Immature natural killer cell (primary cell): Measurements from ENCODE around the gene PFKFB3. TPM values are rescaled to one million over a fixed set of nuclear protein-coding genes. Genes with fewer than 3 reads are reported as not detected.
A peak's percentile ranks its signal among the peaks of the same experiment; 100 is the strongest.
"Not testable (repeated sequence)": the region's sequence is repeated elsewhere in the genome, so short reads cannot be mapped to it uniquely, and the experiment has no call there.

Source experiments
- DNase-seq, 3 donors: peaks; one replicate each; pipeline ENCODE4 v3.0.0; 2022; ENCODE audit warnings: mixed read lengths in 1 of 3
- H3K27ac Mint-ChIP-seq, 6 donors: one replicate each; pipeline ENCODE4 v1.8.0; 2020; ENCODE audit warnings: mixed read lengths in 6 of 6, mild to moderate bottlenecking in 5 of 6, inconsistent platforms in 4 of 6, moderate library complexity in 3 of 6
- H3K27me3 Mint-ChIP-seq, 3 donors: one replicate each; pipeline ENCODE4 v1.8.0; 2020 to 2021; ENCODE audit warnings: low read depth in 3 of 3, mild to moderate bottlenecking in 3 of 3, mixed read lengths in 3 of 3, moderate library complexity in 3 of 3, inconsistent platforms in 1 of 3
- H3K36me3 Mint-ChIP-seq, 3 donors: one replicate each; pipeline ENCODE4 v1.8.0; 2020; ENCODE audit warnings: mixed read lengths in 3 of 3, inconsistent platforms in 2 of 3, mild to moderate bottlenecking in 2 of 3
- H3K4me1 Mint-ChIP-seq, 2 donors: one replicate each; pipeline ENCODE4 v1.8.0; 2020; ENCODE audit warnings: inconsistent platforms in 2 of 2, mild to moderate bottlenecking in 2 of 2, mixed read lengths in 2 of 2, moderate library complexity in 1 of 2
- H3K4me3 Mint-ChIP-seq, 5 donors: one replicate each; pipeline ENCODE4 v1.8.0; 2020; ENCODE audit warnings: mild to moderate bottlenecking in 5 of 5, mixed read lengths in 5 of 5, inconsistent platforms in 3 of 5, moderate library complexity in 3 of 5
- H3K9me3 Mint-ChIP-seq, 6 donors: one replicate each; pipeline ENCODE4 v1.8.0; 2020; ENCODE audit warnings: mild to moderate bottlenecking in 6 of 6, mixed read lengths in 6 of 6, inconsistent platforms in 4 of 6, moderate library complexity in 3 of 6
- polyA plus RNA-seq, 3 donors: library from polyadenylated mRNA; unstranded; fragments of 300-500 nt; fragmentation: Illumina TruSeq; gene quantifications; one replicate each; pipeline ENCODE4 v1.2.3, GENCODE V29; 2021

The PFKFB3 gene
- polyA plus RNA-seq, 3 donors from 2014 or later, result 3.2 to 8.0 (median 3.9) TPM

DNA sequence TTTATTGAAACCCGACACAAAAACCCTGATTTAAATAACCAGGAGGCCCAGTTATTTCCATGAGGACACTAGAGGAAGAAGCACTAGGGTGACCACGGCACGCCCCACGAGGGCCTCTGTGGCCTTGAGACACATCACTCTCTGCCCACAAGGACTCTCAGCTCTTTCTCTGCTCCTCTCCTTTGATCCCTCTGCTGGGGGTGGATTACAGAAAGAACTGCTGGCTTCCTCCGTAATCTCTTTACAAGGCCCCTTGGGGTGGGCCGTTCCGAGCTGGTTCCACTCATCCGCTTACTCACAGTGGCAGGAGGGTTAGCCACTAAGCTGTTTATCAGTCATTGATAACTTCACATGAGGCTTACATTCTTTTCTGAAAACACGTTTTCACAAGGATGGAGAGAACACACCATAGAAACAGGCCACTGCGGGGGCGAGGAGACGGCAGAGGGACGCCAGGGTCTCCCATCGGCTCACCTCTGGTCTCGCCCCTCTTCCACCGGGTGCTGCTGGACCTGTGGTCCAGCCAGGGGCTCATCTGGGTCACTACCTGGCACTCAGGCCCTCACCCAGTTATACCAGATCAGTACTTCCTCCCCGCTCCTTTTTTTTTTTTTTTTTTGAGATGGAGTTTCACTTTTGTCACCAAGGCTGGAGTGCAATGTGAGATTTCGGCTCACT lies 17.6 kb upstream of the PFKFB3 start:
- no peaks in the 10 kb centered on the region for H3K27me3 Mint-ChIP-seq
- no peak overlapping the region for H3K4me3 Mint-ChIP-seq
- no peak overlapping the region for H3K27ac Mint-ChIP-seq
- no peak for DNase-seq
- no peaks in the 10 kb centered on the region for H3K9me3 Mint-ChIP-seq
- H3K4me1 Mint-ChIP-seq, result peaks cover 0 to 2% of the 10 kb centered on the region in 2 donors
- H3K36me3 Mint-ChIP-seq, result no peaks in the 10 kb centered on the region

DNA sequence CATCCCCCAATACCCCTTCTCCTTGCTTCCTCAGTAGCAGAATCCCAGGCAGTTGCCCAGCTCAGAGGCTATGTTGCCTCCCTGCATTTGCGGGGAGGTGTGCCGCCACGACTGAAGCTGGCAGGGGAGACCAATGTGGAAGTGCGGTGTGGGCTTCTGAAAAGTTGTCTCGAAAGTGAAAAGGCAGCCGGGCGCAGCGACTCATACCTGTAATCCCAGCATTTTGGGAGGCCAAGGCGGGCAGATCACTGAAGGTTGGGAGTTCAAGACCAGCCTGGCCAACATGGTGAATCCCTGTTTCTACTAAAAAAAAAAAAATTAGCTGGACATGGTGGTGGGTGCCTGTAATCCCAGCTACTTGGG lies 15.9 kb upstream of the PFKFB3 start:
- no peak overlapping the region for H3K27ac Mint-ChIP-seq
- DNase-seq, result no peak
- H3K4me3 Mint-ChIP-seq, result no peak overlapping the region
- peaks cover 0 to 1% (median 0%) of the 10 kb centered on the region in 3 donors for H3K36me3 Mint-ChIP-seq
- no peaks in the 10 kb centered on the region for H3K9me3 Mint-ChIP-seq
- no peaks in the 10 kb centered on the region for H3K27me3 Mint-ChIP-seq
- peaks cover 1 to 6% of the 10 kb centered on the region in 2 donors for H3K4me1 Mint-ChIP-seq

DNA sequence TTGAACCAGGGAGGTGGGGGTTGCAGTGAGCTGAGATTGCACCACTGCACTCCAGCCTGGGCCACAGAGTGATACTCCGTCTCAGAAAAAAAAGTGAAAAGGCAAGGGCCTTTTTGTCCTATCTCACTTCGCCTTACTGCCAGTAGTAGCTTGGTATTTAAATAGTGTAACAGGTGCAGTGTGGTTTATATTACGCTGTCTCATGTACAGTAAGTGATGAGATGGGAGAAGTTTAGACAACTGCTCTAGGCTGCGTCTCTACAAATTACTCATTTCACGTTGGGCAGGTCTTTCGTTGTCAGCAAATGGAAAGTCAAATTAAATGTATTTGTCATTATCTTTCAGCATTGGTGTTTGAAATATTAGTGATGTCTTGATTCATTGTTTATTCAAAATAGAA lies 15.5 kb upstream of the PFKFB3 start:
- H3K4me3 Mint-ChIP-seq, result no peak overlapping the region
- peaks cover 1 to 6% of the 10 kb centered on the region in 2 donors for H3K4me1 Mint-ChIP-seq
- no peaks in the 10 kb centered on the region for H3K9me3 Mint-ChIP-seq
- H3K27me3 Mint-ChIP-seq, result no peaks in the 10 kb centered on the region
- peaks cover 0 to 3% (median 0%) of the 10 kb centered on the region in 3 donors for H3K36me3 Mint-ChIP-seq
- H3K27ac Mint-ChIP-seq, result no peak overlapping the region
- DNase-seq, result no peak

DNA sequence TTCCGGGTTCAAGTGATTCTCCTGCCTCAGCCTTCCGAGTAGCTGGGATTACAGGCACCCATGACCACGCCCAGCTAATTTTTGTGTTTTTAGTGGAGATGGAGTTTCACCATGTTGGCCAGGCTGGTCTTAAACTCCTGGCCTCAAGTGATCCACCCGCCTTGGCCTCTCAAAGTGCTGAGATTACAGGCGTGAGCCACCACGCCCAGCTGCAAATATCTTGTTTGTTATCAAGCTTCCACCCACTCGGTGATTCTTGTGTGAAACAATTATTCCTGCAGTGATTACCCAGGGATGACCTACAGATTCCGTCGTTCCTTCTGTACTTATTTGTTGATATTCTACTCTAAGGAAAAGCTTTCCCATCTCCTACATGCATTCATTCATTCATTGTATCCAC lies 12.7 kb upstream of the PFKFB3 start:
- H3K4me1 Mint-ChIP-seq, H3K27me3 Mint-ChIP-seq, H3K9me3 Mint-ChIP-seq, H3K4me3 Mint-ChIP-seq, DNase-seq, H3K36me3 Mint-ChIP-seq: not testable (repeated sequence)
- H3K27ac Mint-ChIP-seq, result peak overlapping the region in 1 of 6 donors; percentile 15

DNA sequence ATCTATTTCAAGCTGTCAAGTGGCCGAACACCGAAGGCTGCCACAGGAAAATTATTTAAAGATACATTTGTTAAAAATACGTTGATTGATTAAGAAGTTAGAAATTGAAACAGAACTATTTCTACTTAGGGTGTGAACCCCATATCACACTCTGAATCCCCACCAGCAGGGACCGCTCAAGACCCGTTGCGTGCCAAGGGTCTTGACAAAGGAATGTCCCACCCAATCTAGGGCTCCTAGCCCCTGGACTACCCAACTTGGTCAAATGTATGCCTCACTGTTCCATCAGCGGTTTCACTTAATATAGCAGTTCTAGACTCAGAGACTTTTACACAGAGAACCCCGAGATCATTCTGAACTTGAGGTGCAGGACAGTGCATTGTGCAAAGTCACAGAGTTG lies 11.6 kb upstream of the PFKFB3 start:
- no peaks in the 10 kb centered on the region for H3K27me3 Mint-ChIP-seq
- peaks cover 1 to 6% of the 10 kb centered on the region in 2 donors for H3K4me1 Mint-ChIP-seq
- H3K27ac Mint-ChIP-seq, result no peak overlapping the region
- H3K4me3 Mint-ChIP-seq, result no peak overlapping the region
- H3K9me3 Mint-ChIP-seq, result no peaks in the 10 kb centered on the region
- DNase-seq, result no peak
- peaks cover 0 to 3% (median 0%) of the 10 kb centered on the region in 3 donors for H3K36me3 Mint-ChIP-seq

DNA sequence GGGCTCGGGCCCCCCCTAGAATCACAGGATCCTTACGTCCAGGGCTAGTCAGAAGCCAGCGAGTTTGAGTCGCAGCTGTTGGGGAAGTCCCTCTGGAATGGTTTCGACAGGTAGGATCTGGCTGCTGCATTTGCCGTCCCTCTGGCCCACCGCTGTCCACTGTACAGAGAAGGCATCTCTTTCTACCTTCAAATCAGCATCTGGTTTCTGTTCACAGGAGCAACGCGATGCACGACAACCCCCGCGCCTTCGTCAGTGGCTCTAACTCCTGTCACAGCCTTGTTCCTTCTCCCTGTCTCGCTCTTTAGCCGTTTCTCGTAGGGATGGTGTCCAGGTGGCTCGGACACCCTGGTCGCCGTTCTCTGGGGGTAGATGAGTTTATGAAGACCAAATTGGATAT lies 11.2 kb upstream of the PFKFB3 start:
- Mint-ChIP-seq H3K4me1 (peaks cover 1 to 6% of the 10 kb centered on the region in 2 donors), H3K36me3 (peaks cover 0 to 3% (median 0%) of the 10 kb centered on the region in 3 donors), H3K9me3 (no peaks in the 10 kb centered on the region), H3K27me3 (no peaks in the 10 kb centered on the region), H3K27ac (no peak overlapping the region), H3K4me3 (no peak overlapping the region)
- DNase-seq, result no peak

DNA sequence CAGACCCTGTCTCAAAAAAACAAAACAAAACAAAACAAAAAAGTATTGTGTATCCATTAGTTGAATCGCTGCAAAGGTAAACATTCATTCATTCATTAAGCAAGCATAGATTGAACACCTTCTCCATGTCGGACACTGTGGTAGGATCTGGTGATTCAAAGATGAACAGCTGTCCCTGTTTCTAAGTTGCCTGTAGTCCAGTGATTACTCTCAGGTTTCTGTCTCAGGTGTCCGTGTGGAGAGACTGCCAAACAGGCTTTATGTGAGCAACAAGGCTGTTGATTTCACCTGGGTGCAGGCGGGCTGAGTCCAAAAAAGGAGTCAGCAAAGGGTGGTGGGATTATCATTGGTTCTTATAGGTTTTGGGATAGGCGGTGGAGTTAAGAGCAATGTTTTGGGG lies 9.4 kb upstream of the PFKFB3 start:
- H3K36me3 Mint-ChIP-seq, H3K27me3 Mint-ChIP-seq, DNase-seq, H3K27ac Mint-ChIP-seq, H3K4me3 Mint-ChIP-seq, H3K4me1 Mint-ChIP-seq, H3K9me3 Mint-ChIP-seq: not testable (repeated sequence)

DNA sequence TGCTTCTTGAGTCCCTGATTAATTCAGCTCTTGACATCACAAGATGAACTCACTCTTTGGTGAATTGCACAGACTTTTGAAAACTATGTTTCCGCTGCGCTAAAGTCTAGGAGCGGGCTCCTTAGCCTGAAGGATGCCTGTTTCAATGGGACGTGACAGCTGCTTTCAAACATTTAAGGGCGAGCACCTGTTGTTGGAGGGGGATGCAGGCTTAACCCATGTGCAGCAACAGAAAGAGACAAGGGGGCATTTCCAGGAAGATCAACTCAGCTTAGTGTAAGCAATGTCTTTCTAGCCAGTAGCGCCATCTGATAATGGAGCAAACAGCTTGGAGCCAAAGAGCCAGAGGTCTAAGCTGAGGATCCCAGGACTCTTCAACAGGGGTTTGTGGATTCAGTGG lies 8.4 kb upstream of the PFKFB3 start:
- DNase-seq, result no peak
- Mint-ChIP-seq H3K36me3 (peaks cover 0 to 3% (median 0%) of the 10 kb centered on the region in 3 donors), H3K4me3 (no peak overlapping the region), H3K27ac (no peak overlapping the region), H3K4me1 (peaks cover 1 to 6% of the 10 kb centered on the region in 2 donors), H3K27me3 (peaks cover 0 to 3% (median 0%) of the 10 kb centered on the region in 3 donors), H3K9me3 (no peaks in the 10 kb centered on the region)

DNA sequence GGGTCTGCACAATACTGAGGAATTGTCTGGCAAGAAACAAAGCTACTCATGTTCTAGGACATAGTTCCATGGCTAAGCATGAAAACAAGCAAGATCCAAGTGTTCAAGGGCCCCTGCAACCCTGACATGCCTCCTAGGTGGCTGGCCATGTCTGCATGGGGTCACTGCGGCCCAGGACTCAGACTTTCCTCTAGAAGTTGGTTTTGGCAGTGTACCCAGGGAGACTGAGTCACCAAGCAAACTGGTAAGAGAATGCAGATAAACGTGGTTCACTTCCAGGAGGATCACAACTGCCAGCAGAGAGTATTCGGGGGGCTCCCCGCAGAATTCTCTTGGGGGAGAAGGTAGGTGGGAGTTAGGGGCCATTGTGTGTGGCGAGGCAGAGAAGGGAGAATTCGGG lies 7.4 kb upstream of the PFKFB3 start:
- Mint-ChIP-seq H3K9me3 (no peaks in the 10 kb centered on the region), H3K27me3 (peaks cover 0 to 3% (median 0%) of the 10 kb centered on the region in 3 donors), H3K4me1 (peaks cover 4 to 8% of the 10 kb centered on the region in 2 donors), H3K27ac (no peak overlapping the region), H3K36me3 (peaks cover 0 to 3% (median 0%) of the 10 kb centered on the region in 3 donors), H3K4me3 (no peak overlapping the region)
- no peak for DNase-seq

DNA sequence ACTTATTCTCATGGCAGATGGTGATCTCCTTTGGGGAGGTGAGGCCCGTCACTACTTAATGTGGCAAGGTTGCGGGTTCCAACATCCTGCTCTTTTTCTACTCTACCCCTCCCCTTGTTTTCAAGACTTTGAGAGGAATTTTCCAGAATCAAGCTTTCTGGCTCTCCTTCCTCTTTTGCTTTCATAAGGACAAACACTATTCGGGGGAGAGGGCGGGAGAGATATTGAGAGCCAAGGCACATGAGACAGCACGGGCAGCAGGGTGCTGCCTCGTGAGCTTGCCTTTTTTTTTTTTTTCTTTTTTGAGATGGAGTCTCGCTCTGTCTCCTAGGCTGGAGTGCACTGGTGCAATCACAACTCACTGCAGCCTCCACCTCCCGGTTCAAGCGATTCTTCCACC lies 6.9 kb upstream of the PFKFB3 start:
- no peak overlapping the region for H3K27ac Mint-ChIP-seq
- H3K4me3 Mint-ChIP-seq, result no peak overlapping the region
- peaks cover 0 to 3% (median 0%) of the 10 kb centered on the region in 3 donors for H3K36me3 Mint-ChIP-seq
- H3K27me3 Mint-ChIP-seq, result peaks cover 0 to 3% (median 0%) of the 10 kb centered on the region in 3 donors
- DNase-seq, result no peak
- H3K9me3 Mint-ChIP-seq, result no peaks in the 10 kb centered on the region
- H3K4me1 Mint-ChIP-seq, result peaks cover 7 to 11% of the 10 kb centered on the region in 2 donors

DNA sequence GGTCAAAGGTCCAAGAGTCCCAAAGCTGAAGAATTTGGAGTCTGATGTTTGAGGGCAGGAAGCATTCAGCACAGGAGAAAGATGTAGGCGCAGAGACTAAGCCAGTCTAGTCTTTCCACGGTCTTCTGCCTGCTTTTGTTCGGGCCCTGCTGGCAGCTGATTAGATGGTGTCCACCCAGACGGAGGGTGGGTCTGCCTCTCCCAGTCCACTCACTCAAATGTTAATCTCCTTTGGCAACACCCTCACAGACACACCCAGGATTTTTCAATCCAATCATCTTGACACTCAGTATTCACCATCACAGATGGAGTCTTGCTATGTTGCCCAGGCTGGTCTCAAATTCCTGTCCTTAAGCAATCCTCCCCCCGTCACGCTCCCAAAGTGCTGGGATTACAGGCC lies 6.2 kb upstream of the PFKFB3 start:
- peaks cover 7 to 13% of the 10 kb centered on the region in 2 donors for H3K4me1 Mint-ChIP-seq
- peak overlapping the region in 1 of 6 donors; percentile 60 for H3K27ac Mint-ChIP-seq
- DNase-seq, H3K9me3 Mint-ChIP-seq, H3K4me3 Mint-ChIP-seq, H3K27me3 Mint-ChIP-seq, H3K36me3 Mint-ChIP-seq: not testable (repeated sequence)

DNA sequence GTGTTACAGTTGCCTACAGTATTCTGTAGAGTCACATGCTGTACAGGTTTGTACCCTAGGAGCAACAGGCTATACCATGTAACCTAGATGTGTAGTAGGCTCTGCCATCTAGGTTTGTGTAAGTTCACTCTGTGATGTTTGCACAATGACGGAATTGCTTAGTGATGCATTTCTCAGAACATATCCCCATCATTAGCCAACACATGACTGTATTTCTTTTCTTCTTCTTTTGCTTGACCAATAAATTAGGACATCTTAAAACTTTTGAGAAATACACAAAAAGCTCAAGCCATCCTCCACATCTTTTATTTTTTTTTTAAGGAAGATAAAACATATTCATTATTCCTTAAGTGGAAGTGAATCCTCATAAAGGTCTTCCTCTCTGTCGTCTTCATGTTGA lies 5.4 kb upstream of the PFKFB3 start:
- Mint-ChIP-seq H3K27me3 (peaks cover 3 to 4% (median 3%) of the 10 kb centered on the region in 3 donors), H3K4me1 (peaks cover 15 to 21% of the 10 kb centered on the region in 2 donors), H3K27ac (no peak overlapping the region), H3K4me3 (no peak overlapping the region), H3K9me3 (no peaks in the 10 kb centered on the region), H3K36me3 (no peaks in the 10 kb centered on the region)
- no peak for DNase-seq

DNA sequence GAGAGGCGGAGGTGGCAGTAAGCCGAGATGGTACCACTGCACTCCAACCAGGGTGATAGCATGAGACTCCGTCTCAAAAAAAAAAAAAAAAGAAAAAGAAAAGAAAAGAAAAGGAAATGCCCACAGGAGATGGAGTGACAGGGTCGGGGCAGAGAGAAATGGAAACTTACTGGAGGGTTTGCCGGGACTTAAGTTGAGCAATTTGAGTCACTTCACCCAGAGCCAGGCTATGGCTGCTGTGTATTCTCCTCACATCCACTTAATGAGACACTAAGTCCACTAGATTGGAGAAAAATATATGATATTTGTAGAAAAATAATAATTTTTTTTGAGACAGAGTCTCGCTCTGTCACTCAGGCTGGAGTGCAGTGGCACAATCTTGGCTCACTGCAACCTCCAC lies 4.6 kb upstream of the PFKFB3 start:
- peaks cover 15 to 21% of the 10 kb centered on the region in 2 donors for H3K4me1 Mint-ChIP-seq
- H3K27ac Mint-ChIP-seq, result no peak overlapping the region
- H3K36me3 Mint-ChIP-seq, result no peaks in the 10 kb centered on the region

DNA sequence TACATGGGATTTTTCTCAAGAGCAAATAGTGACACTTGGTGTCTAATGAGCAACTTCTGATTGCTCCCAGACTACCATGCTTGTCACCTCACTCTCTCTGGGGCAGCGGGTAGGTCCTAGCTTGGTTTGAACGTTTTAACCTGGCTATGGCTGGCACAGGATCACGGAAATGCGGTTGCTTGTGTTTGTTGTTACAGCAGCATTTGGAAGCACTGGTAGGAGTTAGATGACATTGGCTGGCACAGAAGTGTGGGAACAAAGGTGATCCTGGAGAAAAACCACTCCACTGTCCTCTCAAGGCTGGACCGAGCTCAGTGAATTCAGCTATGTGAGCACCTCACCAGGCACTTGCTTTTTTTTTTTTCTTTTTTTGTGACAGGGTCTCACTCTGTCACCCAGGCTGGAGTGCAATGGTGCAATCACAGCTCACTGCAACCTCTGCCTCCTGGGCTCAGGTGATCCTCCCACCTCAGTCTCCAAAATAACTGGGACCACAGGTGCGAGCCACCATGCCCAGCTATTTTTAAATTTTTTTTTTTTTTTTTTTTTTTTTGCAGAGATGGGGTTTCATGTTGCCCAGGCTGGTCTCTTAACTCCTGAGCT lies 3.5 kb upstream of the PFKFB3 start:
- no peak overlapping the region for H3K4me3 Mint-ChIP-seq
- H3K36me3 Mint-ChIP-seq, result no peaks in the 10 kb centered on the region
- DNase-seq, result no peak
- peaks cover 5 to 7% (median 6%) of the 10 kb centered on the region in 3 donors for H3K27me3 Mint-ChIP-seq
- H3K9me3 Mint-ChIP-seq, result no peaks in the 10 kb centered on the region
- H3K4me1 Mint-ChIP-seq, result peaks cover 17 to 27% of the 10 kb centered on the region in 2 donors
- no peak overlapping the region for H3K27ac Mint-ChIP-seq

More for the DNA sequence above, 4.6 kb upstream of the PFKFB3 start:
- no peak overlapping the region for H3K4me3 Mint-ChIP-seq
- no peak for DNase-seq
- peaks cover 3 to 5% (median 4%) of the 10 kb centered on the region in 3 donors for H3K27me3 Mint-ChIP-seq
- no peaks in the 10 kb centered on the region for H3K9me3 Mint-ChIP-seq

DNA sequence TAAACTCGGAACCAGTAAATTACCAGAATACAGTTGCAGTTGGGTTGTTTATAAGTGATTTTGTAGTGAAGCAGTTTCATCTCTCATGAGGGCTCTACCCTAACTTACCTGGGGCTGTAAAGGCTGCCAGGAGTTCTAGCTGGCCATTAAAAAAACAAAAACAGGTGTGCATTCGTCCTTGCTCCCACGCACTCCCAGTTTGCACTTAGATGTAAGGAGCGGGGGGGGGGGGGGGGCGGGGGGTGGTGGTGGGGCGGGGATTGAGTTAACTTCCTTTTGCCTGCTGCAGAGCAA lies 2.3 kb upstream of the PFKFB3 start:
- Mint-ChIP-seq H3K4me1 (peaks cover 24 to 33% of the 10 kb centered on the region in 2 donors), H3K9me3 (no peaks in the 10 kb centered on the region), H3K36me3 (no peaks in the 10 kb centered on the region), H3K4me3 (peak overlapping the region; percentile 72 to 84 (median 78)), H3K27me3 (peaks cover 6 to 10% (median 9%) of the 10 kb centered on the region in 3 donors), H3K27ac (no peak overlapping the region)
- no peak for DNase-seq
